Stimulated activated naive CD4-positive, alpha-beta T cell treated with Interleukin-2 at 50 U/mL for 16 hours (primary cell): ENCODE measurements around the gene ZCCHC18.

Source experiments
- DNase-seq: peaks from one replicate; lab custom pipeline; 2025; lab: John Stamatoyannopoulos, UW

Gene ZCCHC18

DNA sequence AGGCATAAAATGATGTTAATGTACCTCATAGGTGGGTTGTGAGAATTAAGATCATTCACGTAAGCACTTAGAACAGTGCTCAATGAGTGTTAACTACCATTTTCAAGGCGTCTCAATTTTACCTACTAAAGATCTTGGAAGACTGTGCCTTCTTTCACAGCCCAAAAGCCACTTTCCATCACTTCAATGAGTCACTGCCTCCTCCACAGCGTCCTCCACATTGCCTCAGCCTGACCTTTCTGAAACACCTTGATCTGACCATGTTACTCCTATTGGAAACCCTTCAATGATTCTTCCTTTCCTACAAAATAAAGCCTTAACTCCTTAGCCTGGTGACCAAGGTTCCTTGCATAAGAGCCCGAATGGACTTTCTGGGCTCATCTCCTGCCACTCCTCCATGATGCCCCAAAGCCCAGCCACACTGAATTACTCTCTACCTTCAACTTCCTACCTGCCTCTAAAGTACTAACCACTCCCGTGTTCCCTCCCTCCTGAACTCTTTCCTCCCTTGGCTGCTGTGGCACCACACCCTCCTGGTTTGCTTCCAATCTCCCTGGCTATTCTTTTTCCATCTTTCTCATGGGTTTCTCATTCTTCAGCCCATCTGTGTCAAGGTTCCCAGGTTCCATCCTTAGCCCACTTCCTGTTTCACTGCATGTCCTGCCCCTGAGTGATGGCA is 22.4 kb downstream of the ZCCHC18 start:
- no peak for DNase-seq

DNA sequence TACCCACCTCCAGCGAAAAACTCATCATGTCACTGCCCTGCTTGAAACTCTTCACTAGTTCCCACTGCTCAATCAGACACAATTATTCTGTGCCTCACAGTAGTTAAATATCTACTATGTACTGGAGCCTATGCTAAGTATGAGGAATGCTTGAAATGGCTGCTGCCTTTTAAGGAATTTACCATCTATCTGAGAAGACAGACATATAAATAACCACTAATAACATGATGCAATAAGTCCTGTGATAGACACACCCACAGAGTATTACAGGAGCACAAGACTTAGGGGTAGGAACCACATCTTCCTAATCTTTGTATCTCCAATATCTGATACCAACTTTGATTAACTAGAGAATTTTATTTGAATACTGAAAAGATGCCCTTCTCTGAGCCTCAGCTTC is 23.4 kb downstream of the ZCCHC18 start:
- no peak for DNase-seq

DNA sequence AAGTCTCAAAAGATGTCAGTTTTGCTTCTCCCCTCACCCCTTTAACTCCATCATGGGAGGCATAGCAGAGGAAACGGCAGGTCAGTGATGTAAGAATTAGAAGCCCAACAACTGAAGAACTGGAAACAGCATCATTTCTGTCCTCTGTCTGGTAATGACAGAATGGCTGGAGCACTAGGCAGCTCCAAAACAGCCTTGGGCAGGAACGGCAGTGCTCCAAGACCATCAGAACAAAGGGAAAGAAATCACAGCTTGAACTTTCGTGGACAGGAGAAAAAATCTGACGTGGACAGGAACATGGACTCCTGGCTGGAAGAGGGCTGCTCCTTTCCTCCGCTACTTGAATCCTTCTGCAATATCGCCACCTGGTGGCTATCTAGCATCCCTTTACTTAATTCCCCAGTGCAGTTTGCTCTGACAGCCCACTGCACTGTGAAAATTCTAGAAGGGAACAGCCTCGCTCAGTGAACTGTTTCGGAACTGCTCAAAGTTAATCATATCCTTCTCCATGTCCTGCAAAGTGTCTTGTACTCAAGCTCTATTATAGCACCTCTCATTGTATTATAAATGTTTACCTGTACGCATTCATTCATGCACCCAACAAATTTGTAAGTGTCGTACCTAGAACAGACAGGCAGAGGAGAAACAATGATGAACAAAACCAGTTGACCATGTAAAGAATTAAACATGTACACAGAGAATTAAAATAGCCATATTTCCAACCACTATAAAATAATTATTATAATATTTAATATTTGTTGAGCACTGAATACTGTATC is 24.1 kb downstream of the ZCCHC18 start:
- peak; percentile 22 for DNase-seq

DNA sequence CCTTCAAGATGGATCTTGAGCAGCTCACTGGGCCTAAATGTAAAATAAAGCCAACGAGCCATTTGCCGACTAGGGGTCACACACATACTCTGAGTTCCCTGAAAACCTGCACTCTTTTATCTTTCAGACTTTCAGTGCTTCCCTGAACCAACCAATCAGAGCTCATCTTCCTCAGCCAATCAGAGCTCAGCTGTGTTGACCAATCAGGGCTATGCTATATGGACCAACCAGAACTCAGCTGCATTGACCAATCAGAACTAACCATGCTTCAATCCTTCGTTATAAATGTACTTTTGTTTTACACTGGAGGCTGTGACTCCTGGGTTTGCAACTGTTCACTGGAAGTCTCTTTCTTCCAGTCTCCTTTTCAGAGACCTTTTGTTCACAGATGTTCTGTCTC is 25.2 kb downstream of the ZCCHC18 start:
- no peak for DNase-seq

DNA sequence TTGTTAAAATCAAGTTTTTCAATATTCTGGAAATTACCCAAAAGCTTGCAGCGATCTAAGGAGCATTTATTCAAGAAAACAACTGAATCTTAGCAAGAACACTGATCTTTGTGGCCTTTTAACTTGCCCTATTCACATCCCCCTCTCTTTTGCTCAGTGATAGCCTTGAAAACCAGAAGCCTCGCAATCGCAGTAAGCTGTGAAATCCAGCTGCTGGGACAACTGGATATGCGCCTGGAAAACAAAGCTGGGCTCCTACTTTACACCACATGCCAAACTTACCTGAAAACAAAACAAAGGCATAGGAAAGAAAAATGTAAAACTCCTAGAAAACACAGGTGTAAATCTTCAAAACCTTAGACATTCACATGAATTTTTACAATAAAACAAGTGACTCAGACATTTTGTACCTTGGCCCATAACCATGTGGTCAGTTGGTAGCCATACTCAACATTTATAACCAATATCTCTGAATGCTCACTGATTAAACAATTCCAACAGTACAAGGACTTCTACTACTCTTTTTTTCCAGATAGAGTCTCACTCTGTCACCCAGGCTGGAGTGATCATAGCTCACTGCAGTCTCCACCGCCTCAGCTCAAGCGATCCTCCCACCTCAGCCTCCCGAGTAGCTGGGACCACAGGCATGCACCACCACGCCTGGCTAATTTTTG is 28.9 kb downstream of the ZCCHC18 start:
- no peak for DNase-seq

DNA sequence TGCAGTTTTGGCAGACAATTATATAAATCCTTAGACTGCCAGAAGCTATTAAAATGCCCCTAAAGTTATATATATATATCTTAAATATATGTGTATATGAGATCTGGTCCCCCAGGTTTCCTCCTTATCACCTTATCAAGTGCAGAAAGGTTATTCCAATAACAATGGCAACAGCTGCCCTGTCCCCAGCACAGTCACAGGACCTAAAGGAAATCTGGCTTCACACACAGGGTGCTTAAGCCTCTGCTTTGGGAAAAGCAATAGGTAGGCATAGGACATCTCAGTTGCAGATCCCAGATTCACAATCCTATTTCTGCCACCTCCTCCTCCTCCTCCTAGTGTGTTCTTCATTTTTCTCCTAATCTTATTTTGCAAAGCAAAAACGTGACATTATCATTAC is 38.7 kb downstream of the ZCCHC18 start:
- no peak for DNase-seq

DNA sequence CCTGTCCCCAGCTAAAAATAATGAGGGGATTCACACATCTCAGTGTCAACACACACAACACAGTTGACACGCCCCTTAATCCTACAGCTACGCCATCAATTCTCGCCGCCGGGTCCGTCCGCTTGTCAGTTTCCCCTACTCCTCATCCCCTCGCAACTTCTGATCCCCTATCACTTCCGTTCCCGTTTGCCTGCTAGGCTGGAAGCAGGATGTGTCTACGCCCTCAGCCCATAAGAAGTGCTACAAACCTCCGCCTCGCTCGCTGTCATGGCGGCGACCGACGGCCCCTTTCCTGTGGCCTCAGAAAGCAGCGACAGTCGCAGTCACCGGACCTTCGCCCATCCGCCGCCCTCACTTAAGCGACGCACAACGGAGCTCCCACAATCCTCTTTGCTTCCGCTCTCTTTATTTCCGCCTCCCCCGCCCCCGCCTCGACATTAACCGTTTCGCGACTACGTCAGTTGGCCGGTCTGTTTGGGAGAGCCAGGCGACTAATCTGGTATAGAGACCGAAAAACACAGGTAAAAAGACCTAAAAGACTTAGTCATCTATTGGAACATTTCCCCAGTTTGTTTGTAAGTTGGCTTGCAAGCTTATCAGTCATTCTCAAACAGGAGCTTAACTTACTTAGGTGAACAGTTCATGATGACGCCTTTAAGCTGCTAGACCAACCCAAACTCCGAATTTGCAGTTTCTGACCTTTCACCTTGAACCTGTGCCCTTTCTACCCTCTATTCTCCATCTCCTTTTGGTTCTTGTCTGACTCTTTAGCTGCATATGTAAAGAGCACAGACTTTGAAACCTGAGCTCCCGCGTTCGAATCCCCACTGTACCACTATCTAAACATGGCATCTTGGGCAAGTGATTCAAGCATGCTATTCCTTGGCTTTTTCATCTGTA is 44.6 kb downstream of the ZCCHC18 start, which contains the start of gene SLC25A53:
Gene SLC25A53, minus strand, starts transcription at position 380 of the 900 bp plus-strand sequence. CDS start 51,752 bp downstream, outside the sequence.
- DNase-seq: peak; percentile 81
